PC-9 (cell line): ENCODE data around the gene RET. TPM values are rescaled to one million over a fixed set of nuclear protein-coding genes. Genes with fewer than 3 reads are reported as not detected.

ENCODE experiments used
- BruUV-seq: library from RNA; stranded (reverse); fragments of 400-500 nt; replicated peaks from 2 replicates; lab custom pipeline; 2021; lab: Mats Ljungman, UMichigan
- CTCF ChIA-PET: fragments of 300-600 bp; sonication (Branson Sonifier 250); formaldehyde crosslinking; loops from one replicate; lab custom pipeline; 2022; ENCODE audit warnings: antibody characterized with exemption; lab: Charles Lee
- POLR2A ChIA-PET: fragments of 300-600 bp; sonication (Branson Sonifier 250); formaldehyde crosslinking; loops from one replicate; lab custom pipeline; 2022; ENCODE audit warnings: antibody characterized with exemption; ENCODE audit not compliant: unreplicated experiment; lab: Charles Lee
- DNase-seq, 2 experiments: peaks; one replicate each; pipeline versions ENCODE4 v3.0.0 to v3.0.0-alpha.2; 2015 to 2022; ENCODE audit warnings: mixed read lengths in 1 of 2
- H2AFZ ChIP-seq: fragments of 200-600 bp; sonication (generic); 2 replicates; pipeline ENCODE4 v1.8.1; 2017; ENCODE audit warnings: antibody characterized with exemption
- H3F3A ChIP-seq: fragments of 200-600 bp; sonication (generic); 2 replicates; pipeline ENCODE4 v1.8.1; 2017; ENCODE audit warnings: antibody characterized with exemption, mild to moderate bottlenecking, low read depth; ENCODE audit not compliant: insufficient read depth
- H3K27ac ChIP-seq: fragments of 200-600 bp; sonication (generic); 2 replicates; pipeline ENCODE4 v1.6.1; 2016; ENCODE audit warnings: mixed run types
- H3K27me3 ChIP-seq: fragments of 200-600 bp; sonication (generic); 2 replicates; pipeline ENCODE4 v1.6.1; 2016; ENCODE audit warnings: low read depth, mixed run types; ENCODE audit not compliant: insufficient read depth
- H3K36me3 ChIP-seq: fragments of 200-600 bp; sonication (generic); 2 replicates; pipeline ENCODE4 v1.6.1; 2016; ENCODE audit warnings: low read depth, mixed run types
- H3K4me1 ChIP-seq: fragments of 200-600 bp; sonication (generic); replicated peaks from 2 replicates; pipeline ENCODE4 v1.6.1; 2016; ENCODE audit warnings: mixed run types; ENCODE audit not compliant: insufficient read depth
- H3K4me2 ChIP-seq: fragments of 200-600 bp; sonication (generic); 2 replicates; pipeline ENCODE4 v1.6.1; 2017; ENCODE audit warnings: mixed run types
- H3K4me3 ChIP-seq: fragments of 200-600 bp; sonication (generic); 2 replicates; pipeline ENCODE4 v1.6.1; 2016; ENCODE audit warnings: mixed run types
- H3K79me2 ChIP-seq: fragments of 200-600 bp; sonication (generic); 2 replicates; pipeline ENCODE4 v1.6.1; 2017; ENCODE audit warnings: low read depth, mixed run types
- H3K9me2 ChIP-seq: fragments of 200-600 bp; sonication (generic); 2 replicates; pipeline ENCODE4 v1.8.1; 2017; ENCODE audit warnings: mild to moderate bottlenecking; ENCODE audit not compliant: insufficient read depth
- H3K9me3 ChIP-seq: fragments of 200-600 bp; sonication (generic); 2 replicates; pipeline ENCODE4 v1.8.1; 2016; ENCODE audit warnings: low read depth; ENCODE audit not compliant: insufficient read depth
- H4K20me1 ChIP-seq: fragments of 200-600 bp; sonication (generic); 2 replicates; pipeline ENCODE4 v1.8.1; 2017; ENCODE audit not compliant: insufficient read depth
- CTCF ChIP-seq: fragments of 200-600 bp; sonication (generic); conservative IDR thresholded peaks from 2 replicates; pipeline ENCODE4 v1.6.1; 2017; ENCODE audit warnings: mixed run types, antibody characterized with exemption, mild to moderate bottlenecking, moderate library complexity
- EZH2 ChIP-seq: fragments of 200-600 bp; sonication (generic); IDR thresholded peaks from 2 replicates; pipeline ENCODE4 v1.8.0; 2017; ENCODE audit warnings: antibody characterized with exemption, low read depth
- intact Hi-C: fragments of 100-400 bp; cut with micrococcal nuclease; formaldehyde crosslinking; loops from one replicate; pipeline ENCODE4 v1.10.0; 2022; ENCODE audit not compliant: unreplicated experiment
- total RNA-seq: library from RNA; stranded (reverse); gene quantifications from 2 replicates; pipeline ENCODE4 v1.2.3, GENCODE V29; 2021

The RET gene
- total RNA-seq, 1 experiment from 2014 or later = not detected

- Histone ChIP-seq H3K4me2 (no peak overlapping the region), H3K27me3 (0 out of 2 replicates have a peak, but pooled peaks cover 3% of the 10 kb centered on the region), H3K9me2 (no peaks in the 10 kb centered on the region), H3K4me3 (no peak overlapping the region), H4K20me1 (no peaks in the 10 kb centered on the region), H3K4me1 (no peaks in the 10 kb centered on the region), H3K79me2 (no peaks in the 10 kb centered on the region), H3K9me3 (no peaks in the 10 kb centered on the region), H3K27ac (no peak overlapping the region), H3K36me3 (no peaks in the 10 kb centered on the region), H3F3A (no peaks in the 10 kb centered on the region), H2AFZ (no peak overlapping the region)
- no peak for TF ChIP-seq EZH2
- CTCF ChIA-PET = no interaction called here
- intact Hi-C loops = no loop called here
- POLR2A ChIA-PET = no interaction called here
- no peak for DNase-seq
- no TSS peak for BruUV-seq
These were observed 23.0 kb upstream of the RET start for GRCh38 chr10:43053825-43054224.

DNA sequence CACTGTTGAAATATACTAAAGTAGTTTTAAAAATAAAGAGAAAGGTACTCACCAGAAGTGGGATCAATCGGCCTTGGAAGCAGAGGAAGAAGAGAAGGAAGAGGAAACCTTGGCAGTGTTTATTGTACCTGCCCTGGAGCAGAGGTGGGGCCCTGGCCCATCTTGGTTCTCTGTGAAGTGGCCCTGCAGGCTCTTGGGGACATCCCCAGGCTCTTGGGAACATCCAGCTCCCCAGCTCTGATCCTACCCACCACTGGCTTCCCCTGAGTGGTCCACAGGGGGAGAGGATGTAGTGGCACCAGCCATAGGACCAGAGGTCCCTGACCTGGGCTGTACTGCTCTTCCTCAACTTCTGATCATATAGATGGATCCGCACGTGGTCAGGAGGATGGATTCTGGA, 22.3 kb upstream of the RET start:
- intact Hi-C loops = no loop called here
- no TSS peak for BruUV-seq
- TF ChIP-seq EZH2 (no peak), CTCF (no peak)
- ChIA-PET CTCF (no interaction called here), POLR2A (no interaction called here)
- Histone ChIP-seq H3F3A (no peaks in the 10 kb centered on the region), H3K4me3 (no peak overlapping the region), H3K4me2 (no peak overlapping the region), H4K20me1 (no peaks in the 10 kb centered on the region), H3K4me1 (no peaks in the 10 kb centered on the region), H3K9me3 (no peaks in the 10 kb centered on the region), H2AFZ (no peak overlapping the region), H3K9me2 (no peaks in the 10 kb centered on the region), H3K27me3 (0 out of 2 replicates have a peak, but pooled peaks cover 11% of the 10 kb centered on the region), H3K36me3 (no peaks in the 10 kb centered on the region), H3K79me2 (no peaks in the 10 kb centered on the region), H3K27ac (no peak overlapping the region)
- no peak for DNase-seq

DNA sequence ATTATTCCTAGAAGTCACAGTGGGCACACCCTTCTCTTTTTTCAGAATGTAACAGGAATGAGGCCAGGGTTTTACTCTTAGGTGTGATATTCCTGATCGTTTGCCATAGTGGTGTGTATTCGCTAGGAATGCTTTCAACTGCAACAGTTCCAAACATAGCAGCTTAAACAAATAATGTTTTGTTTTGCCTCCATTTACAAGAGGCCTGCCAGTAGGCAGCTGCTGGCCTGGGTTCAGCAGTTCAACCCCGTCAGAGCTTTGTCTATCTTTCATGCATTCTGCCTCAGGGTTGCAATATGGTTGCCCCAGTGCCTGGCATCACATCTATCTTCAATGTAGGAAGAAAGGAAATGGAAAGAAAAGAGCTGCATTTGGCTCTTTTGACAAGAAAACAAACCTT, 21.7 kb upstream of the RET start:
- Histone ChIP-seq H3K36me3 (no peaks in the 10 kb centered on the region), H3K4me1 (no peaks in the 10 kb centered on the region), H3K27me3 (0 out of 2 replicates have a peak, but pooled peaks cover 15% of the 10 kb centered on the region), H3K4me3 (no peak overlapping the region), H3K9me3 (no peaks in the 10 kb centered on the region), H2AFZ (no peak overlapping the region), H3K4me2 (no peak overlapping the region), H4K20me1 (no peaks in the 10 kb centered on the region), H3K27ac (no peak overlapping the region), H3K9me2 (no peaks in the 10 kb centered on the region), H3K79me2 (no peaks in the 10 kb centered on the region), H3F3A (no peaks in the 10 kb centered on the region)
- intact Hi-C loops = no loop called here
- TF ChIP-seq EZH2 (no peak), CTCF (no peak)
- POLR2A ChIA-PET = no interaction called here
- no peak for DNase-seq
- CTCF ChIA-PET = no interaction called here
- no TSS peak for BruUV-seq

DNA sequence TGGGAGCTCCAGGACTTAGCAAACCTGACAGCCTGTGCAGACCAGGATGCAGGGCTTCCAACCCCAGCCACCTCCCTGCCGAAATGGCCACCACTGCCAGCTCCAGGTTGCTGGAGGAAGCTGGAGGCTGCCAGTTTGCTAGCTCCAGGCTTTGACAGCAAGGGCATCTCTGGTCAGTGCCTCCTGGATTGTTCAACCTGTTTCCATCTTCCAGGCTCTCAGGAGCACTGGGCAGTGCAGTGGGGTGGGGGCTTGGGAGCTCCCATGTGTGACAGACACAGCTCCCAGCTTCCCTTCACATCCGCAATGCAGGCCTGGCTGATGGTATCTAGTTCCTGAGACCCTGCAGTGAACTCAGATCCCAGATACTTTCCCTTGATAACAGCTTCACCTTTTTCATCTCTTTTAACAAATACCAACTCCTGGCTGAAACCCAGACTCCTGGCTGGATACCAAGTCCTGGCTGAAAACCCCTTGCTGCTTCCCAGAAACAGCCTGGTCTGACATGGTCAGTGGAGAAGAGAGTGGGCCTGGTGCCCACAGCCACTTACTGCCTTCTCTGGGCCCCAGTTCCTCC, 20.8 kb upstream of the RET start:
- no peak overlapping the region for H3K4me2 ChIP-seq
- intact Hi-C loops = no loop called here
- no peak for DNase-seq
- no peak overlapping the region for H3K4me3 ChIP-seq
- H3K4me1 ChIP-seq = no peaks in the 10 kb centered on the region
- no peak for TF ChIP-seq EZH2
- no peaks in the 10 kb centered on the region for H3K36me3 ChIP-seq
- POLR2A ChIA-PET = no interaction called here
- no peaks in the 10 kb centered on the region for H3K9me2 ChIP-seq
- H3K27ac ChIP-seq = no peak overlapping the region
- no peaks in the 10 kb centered on the region for H3K9me3 ChIP-seq
- no peaks in the 10 kb centered on the region for H3F3A ChIP-seq
- 0 out of 2 replicates have a peak, but pooled peaks cover 15% of the 10 kb centered on the region for H3K27me3 ChIP-seq
- no peaks in the 10 kb centered on the region for H3K79me2 ChIP-seq
- no peak overlapping the region for H2AFZ ChIP-seq
- no TSS peak for BruUV-seq
- no peaks in the 10 kb centered on the region for H4K20me1 ChIP-seq
- CTCF ChIA-PET = no interaction called here
